C4-2B (cell line): ENCODE measurements around the gene MARCHF11.

ENCODE experiments used
- CTCF ChIP-seq: fragments of 450-650 bp; conservative IDR thresholded peaks from 2 replicates; pipeline ENCODE4 v1.5.1; 2017; ENCODE audit warnings: mild to moderate bottlenecking
- ZFX ChIP-seq: fragments of 450-650 bp; IDR thresholded peaks from 2 replicates; pipeline ENCODE4 v1.6.1; 2017

GRCh38 chr5:16067415-16067814 lies 112.2 kb downstream of the MARCHF11 start:
- TF ChIP-seq CTCF (no peak), ZFX (no peak)
